Measurements from ENCODE around the gene PTPRN2.
"Not testable (repeated sequence)": the region's sequence is repeated elsewhere in the genome, so short reads cannot be mapped to it uniquely, and the experiment has no call there.

Gene PTPRN2

DNA sequence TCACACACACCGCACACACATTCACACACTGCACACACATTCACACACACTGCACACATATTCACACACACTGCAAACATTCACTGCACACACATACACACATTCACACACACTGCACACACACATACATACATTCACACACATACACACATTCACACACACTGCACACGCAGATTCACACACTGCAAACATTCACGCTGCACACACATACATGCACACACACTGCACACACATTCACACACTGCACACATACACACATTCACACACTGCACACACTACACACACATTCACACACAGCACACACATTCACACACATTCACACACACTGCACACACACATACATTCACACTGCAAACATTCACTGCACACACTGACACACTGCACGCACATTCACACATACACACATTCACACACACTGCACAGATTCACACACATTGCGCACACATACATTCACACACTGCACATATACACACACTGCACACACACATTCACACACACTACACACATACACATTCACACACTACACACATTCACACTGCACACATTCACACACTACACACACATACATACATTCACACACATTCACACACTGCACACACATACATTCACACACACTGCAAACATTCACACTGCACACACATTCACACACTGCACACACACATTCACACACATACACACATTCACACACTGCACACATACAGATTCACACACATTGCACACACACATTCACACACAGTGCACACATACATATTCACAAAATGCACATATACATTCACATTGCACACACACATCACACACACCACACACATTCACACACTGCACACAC lies 325.1 kb downstream of the PTPRN2 start:
- Mint-ChIP-seq H3K4me1 (no peaks in the 10 kb centered on the region), H3K27me3 (peaks cover 1% of the 10 kb centered on the region), H3K9me3 (no peaks in the 10 kb centered on the region), H3K27ac (no peak overlapping the region), H3K4me3 (no peak overlapping the region), H3K36me3 (no peaks in the 10 kb centered on the region)

- Mint-ChIP-seq H3K27ac (no peak overlapping the region), H3K36me3 (no peaks in the 10 kb centered on the region), H3K4me3 (no peak overlapping the region), H3K4me1 (no peaks in the 10 kb centered on the region), H3K9me3 (no peaks in the 10 kb centered on the region), H3K27me3 (peaks cover 1% of the 10 kb centered on the region)
Observed at GRCh38 chr7:158261362-158262235, 326.0 kb downstream of the PTPRN2 start.

DNA sequence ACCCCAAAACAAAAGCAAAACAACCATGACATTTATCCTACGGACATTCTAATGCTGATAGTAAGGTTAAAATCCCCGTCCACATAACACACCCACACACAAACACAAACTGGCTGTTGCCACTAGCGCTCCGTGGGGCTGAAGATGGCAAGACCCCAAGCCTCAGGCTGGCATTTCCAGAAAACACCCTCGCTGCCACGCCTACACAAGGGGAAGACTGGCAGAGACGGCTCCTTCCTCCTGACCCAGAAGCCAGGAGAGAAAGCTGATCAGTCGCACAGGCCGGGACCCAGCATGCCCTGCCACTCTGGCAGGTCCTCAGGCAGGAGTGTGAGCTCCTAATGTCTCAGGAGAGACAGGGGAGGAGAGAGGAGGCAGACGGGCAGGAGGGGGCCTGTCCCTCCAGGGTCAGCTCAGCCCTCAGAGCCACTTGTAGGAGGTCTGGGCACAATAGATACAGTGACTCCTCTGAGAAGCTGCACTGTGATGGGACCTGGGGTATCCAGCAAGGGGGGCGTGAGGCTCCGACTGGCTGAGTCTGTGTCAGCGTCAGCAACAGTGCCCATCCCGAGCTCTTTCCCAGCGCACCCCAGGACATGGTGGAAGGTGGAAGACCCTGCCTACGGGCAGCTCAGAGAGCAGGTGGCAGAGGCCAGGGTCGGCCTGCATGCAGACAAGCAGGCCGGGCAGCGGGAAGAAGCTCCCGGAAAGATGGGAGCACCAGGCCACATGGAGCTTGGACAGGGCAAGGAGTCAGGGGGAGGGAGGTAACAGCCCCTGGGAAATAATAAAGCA lies 326.9 kb downstream of the PTPRN2 start:
- Mint-ChIP-seq H3K27ac (no peak overlapping the region), H3K9me3 (no peaks in the 10 kb centered on the region), H3K27me3 (peaks cover 1% of the 10 kb centered on the region), H3K4me1 (no peaks in the 10 kb centered on the region), H3K4me3 (no peak overlapping the region), H3K36me3 (no peaks in the 10 kb centered on the region)

DNA sequence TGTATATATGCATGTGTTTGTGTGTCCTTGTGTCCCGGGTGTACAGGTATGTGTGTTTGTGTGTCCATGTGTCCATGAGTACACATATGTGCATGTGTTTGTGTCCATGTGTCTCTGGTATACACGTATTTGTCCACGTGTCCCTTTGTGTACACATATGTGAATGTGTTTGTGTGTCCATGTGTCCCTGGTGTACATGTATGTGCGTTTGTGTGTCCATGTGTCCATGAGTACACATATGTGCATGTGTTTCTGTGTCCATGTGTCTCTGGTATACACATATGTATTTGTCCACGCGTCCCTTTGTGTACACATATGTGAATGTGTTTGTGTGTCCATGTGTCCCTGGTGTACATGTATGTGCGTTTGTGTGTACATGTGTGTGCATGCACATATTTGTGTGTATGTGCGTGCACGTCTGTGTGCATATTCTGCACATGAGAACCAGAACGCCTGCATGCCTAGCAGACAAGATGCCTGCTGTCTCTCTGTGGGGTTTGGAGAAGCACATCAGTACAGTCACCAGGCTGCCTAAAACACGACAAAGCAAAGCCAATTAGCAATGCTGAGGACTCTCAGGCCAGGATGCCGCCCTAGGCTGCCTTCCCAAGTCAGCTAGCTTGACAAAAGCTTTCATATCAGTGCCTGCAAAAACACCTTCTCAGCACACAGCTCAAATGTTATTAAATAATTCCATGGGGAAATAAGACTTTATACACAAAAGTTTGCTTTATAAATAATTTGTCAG lies 327.8 kb downstream of the PTPRN2 start:
- H3K27ac Mint-ChIP-seq: no peak overlapping the region
- no peak overlapping the region for H3K4me3 Mint-ChIP-seq
- no peaks in the 10 kb centered on the region for H3K36me3 Mint-ChIP-seq
- H3K9me3 Mint-ChIP-seq: no peaks in the 10 kb centered on the region
- H3K27me3 Mint-ChIP-seq: peaks cover 1% of the 10 kb centered on the region
- H3K4me1 Mint-ChIP-seq: no peaks in the 10 kb centered on the region

GRCh38 chr7:158259141-158259540 lies 328.5 kb downstream of the PTPRN2 start:
- H3K4me3 Mint-ChIP-seq: no peak overlapping the region

DNA sequence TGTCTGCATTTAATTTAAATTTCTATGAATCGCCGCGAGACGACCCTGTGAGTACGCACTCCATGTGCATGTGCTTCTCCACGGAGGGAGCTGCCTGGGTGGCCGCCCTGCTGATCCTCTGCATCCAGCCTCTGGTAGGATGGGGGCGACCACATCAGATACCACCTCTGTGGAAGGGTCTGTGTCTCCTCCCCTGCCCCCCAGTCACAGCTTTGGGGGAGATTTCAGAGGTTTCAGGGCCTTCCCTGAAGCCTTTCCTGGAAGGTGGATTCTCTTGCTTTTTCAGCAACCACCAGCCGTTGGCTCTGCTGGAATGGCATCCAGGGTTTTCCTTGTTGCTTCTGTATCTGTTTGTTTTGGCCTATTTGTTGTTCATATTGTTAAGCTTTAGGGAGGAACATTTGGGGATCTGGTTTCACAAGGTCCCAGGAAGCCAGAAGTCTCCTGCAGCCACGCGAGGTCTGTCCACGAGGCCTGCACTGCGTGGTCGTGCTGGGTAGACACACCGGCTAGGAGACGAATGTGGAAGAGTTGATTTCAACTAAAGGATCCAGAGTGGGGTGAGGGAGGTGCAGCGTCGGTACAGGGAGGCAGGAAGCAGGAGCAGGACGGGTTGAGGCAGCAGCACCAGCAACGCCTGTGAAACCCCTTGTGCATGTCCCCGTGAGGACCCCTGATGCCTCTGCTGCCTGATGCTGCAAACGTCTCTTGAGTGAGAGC lies 329.1 kb downstream of the PTPRN2 start:
- Mint-ChIP-seq H3K36me3 (no peaks in the 10 kb centered on the region), H3K4me3 (no peak overlapping the region), H3K9me3 (no peaks in the 10 kb centered on the region), H3K27me3 (peaks cover 1% of the 10 kb centered on the region), H3K27ac (no peak overlapping the region), H3K4me1 (no peaks in the 10 kb centered on the region)

More at GRCh38 chr7:158259141-158259540, 328.5 kb downstream of the PTPRN2 start:
- H3K9me3 Mint-ChIP-seq: no peaks in the 10 kb centered on the region
- H3K27ac Mint-ChIP-seq: no peak overlapping the region
- no peaks in the 10 kb centered on the region for H3K36me3 Mint-ChIP-seq
- H3K27me3 Mint-ChIP-seq: peaks cover 1% of the 10 kb centered on the region
- H3K4me1 Mint-ChIP-seq: no peaks in the 10 kb centered on the region

- no peaks in the 10 kb centered on the region for H3K4me1 Mint-ChIP-seq
- peaks cover 1% of the 10 kb centered on the region for H3K27me3 Mint-ChIP-seq
- H3K9me3 Mint-ChIP-seq: no peaks in the 10 kb centered on the region
- no peak overlapping the region for H3K27ac Mint-ChIP-seq
- H3K4me3 Mint-ChIP-seq: no peak overlapping the region
- H3K36me3 Mint-ChIP-seq: no peaks in the 10 kb centered on the region
Observed at GRCh38 chr7:158257516-158258410, 329.9 kb downstream of the PTPRN2 start.

- H3K27me3 Mint-ChIP-seq: peaks cover 1% of the 10 kb centered on the region
- H3K27ac Mint-ChIP-seq: no peak overlapping the region
- no peak overlapping the region for H3K4me3 Mint-ChIP-seq
- no peaks in the 10 kb centered on the region for H3K4me1 Mint-ChIP-seq
- H3K9me3 Mint-ChIP-seq: no peaks in the 10 kb centered on the region
- no peaks in the 10 kb centered on the region for H3K36me3 Mint-ChIP-seq
Observed at GRCh38 chr7:158257001-158257400, 330.6 kb downstream of the PTPRN2 start.

- Mint-ChIP-seq H3K27ac (no peak overlapping the region), H3K4me3 (no peak overlapping the region), H3K36me3 (no peaks in the 10 kb centered on the region), H3K9me3 (no peaks in the 10 kb centered on the region), H3K4me1 (no peaks in the 10 kb centered on the region), H3K27me3 (peaks cover 1% of the 10 kb centered on the region)
Observed at GRCh38 chr7:158256091-158256816, 331.4 kb downstream of the PTPRN2 start.

- Mint-ChIP-seq H3K4me3 (no peak overlapping the region), H3K27ac (no peak overlapping the region), H3K27me3 (peaks cover 1% of the 10 kb centered on the region)
Observed at GRCh38 chr7:158255558-158255957, 332.1 kb downstream of the PTPRN2 start.

DNA sequence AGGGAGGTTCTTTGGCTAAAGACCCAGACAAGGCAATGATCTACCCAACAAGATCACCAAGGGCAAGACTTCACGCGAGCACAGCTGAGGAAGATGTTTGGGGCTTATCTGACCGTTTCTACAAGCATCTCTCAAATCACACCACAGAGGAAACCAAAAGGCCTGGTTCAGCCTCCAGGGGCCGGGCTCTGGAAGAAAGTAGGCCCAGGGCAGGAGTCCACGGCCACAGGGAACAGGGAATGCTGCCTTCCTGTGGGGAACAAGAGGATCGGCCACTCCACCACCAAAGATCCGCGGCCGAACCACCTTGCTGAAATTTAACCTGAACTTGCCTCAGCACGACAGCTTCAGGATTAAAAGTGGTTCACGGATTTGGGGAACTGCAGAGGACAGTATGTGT lies 332.5 kb downstream of the PTPRN2 start:
- H3K4me3 Mint-ChIP-seq: no peak overlapping the region
- H3K27me3 Mint-ChIP-seq: peaks cover 1% of the 10 kb centered on the region
- no peaks in the 10 kb centered on the region for H3K9me3 Mint-ChIP-seq
- H3K36me3 Mint-ChIP-seq: no peaks in the 10 kb centered on the region
- H3K4me1 Mint-ChIP-seq: no peaks in the 10 kb centered on the region
- H3K27ac Mint-ChIP-seq: no peak overlapping the region

More at GRCh38 chr7:158255558-158255957, 332.1 kb downstream of the PTPRN2 start:
- Mint-ChIP-seq H3K36me3 (no peaks in the 10 kb centered on the region), H3K4me1 (no peaks in the 10 kb centered on the region), H3K9me3 (no peaks in the 10 kb centered on the region)

DNA sequence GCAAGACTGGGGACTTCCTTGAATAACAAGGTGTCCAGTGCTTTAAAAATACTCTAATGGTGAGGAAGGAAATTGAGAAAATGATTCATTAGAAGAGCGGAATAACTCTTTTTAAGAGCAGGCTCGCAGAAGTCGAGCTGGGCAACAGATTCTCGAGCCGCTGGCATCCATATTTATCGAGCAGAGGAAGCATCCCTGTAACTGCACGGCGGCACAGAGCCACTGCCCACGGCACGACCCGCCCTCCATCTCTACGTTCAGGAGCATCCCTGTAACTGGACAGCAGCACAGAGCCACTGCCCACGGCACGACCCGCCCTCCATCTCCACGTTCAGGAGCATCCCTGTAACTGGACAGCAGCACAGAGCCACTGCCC lies 334.0 kb downstream of the PTPRN2 start:
- not testable (repeated sequence) for H3K27ac Mint-ChIP-seq, H3K27me3 Mint-ChIP-seq, H3K4me1 Mint-ChIP-seq, H3K4me3 Mint-ChIP-seq, H3K36me3 Mint-ChIP-seq, H3K9me3 Mint-ChIP-seq
